Smooth muscle cell (in vitro differentiated cells): ENCODE data around the gene FGF5. TPM values are rescaled to one million over a fixed set of nuclear protein-coding genes. Genes with fewer than 3 reads are reported as not detected.
"Not testable (repeated sequence)": the region's sequence is repeated elsewhere in the genome, so short reads cannot be mapped to it uniquely, and the experiment has no call there.

ENCODE experiments used
- DNase-seq: peaks from one replicate; lab custom pipeline; 2025; ENCODE audit not compliant: unreplicated experiment; lab: John Stamatoyannopoulos, UW
- H2AFZ ChIP-seq: fragments of 200-600 bp; sonication (generic); 2 replicates; pipeline ENCODE4 v1.6.0; 2016; ENCODE audit warnings: antibody characterized with exemption, low read depth, mild to moderate bottlenecking
- H3F3A ChIP-seq: fragments of 200-600 bp; sonication (generic); 2 replicates; pipeline ENCODE4 v1.6.0; 2017; ENCODE audit warnings: antibody characterized with exemption, low read depth
- H3K27ac ChIP-seq: fragments of 200-600 bp; sonication (generic); 2 replicates; pipeline ENCODE4 v1.5.1; 2016; ENCODE audit warnings: low read depth, mild to moderate bottlenecking
- H3K27me3 ChIP-seq: fragments of 200-600 bp; sonication (generic); 2 replicates; pipeline ENCODE4 v1.6.1; 2016; ENCODE audit warnings: low read depth, mild to moderate bottlenecking
- H3K36me3 ChIP-seq: fragments of 200-600 bp; sonication (generic); 2 replicates; pipeline ENCODE4 v1.5.1; 2016; ENCODE audit warnings: low read depth
- H3K4me1 ChIP-seq: fragments of 200-600 bp; sonication (generic); 2 replicates; pipeline ENCODE4 v1.5.1; 2016; ENCODE audit warnings: low read depth
- H3K4me2 ChIP-seq: fragments of 200-600 bp; sonication (generic); 2 replicates; pipeline ENCODE4 v1.6.0; 2016; ENCODE audit warnings: mild to moderate bottlenecking
- H3K4me3 ChIP-seq: fragments of 200-600 bp; sonication (generic); 2 replicates; pipeline ENCODE4 v1.5.1; 2016; ENCODE audit warnings: mild to moderate bottlenecking
- H3K79me2 ChIP-seq: fragments of 200-600 bp; sonication (generic); 2 replicates; pipeline ENCODE4 v1.6.0; 2016; ENCODE audit warnings: low read depth, mild to moderate bottlenecking
- H3K9ac ChIP-seq: fragments of 200-600 bp; sonication (generic); 2 replicates; pipeline ENCODE4 v1.6.0; 2016; ENCODE audit warnings: low read depth
- H3K9me3 ChIP-seq: fragments of 200-600 bp; sonication (generic); replicated peaks from 2 replicates; pipeline ENCODE4 v1.5.1; 2016; ENCODE audit warnings: low read depth
- H4K20me1 ChIP-seq: fragments of 200-600 bp; sonication (generic); 2 replicates; pipeline ENCODE4 v1.6.0; 2016; ENCODE audit warnings: low read depth
- WGBS: methylation state at CpG from one replicate; pipeline ENCODE4 v1.1.7; 2016; ENCODE audit warnings: low lambda C conversion rate; 5-methylcytosine and 5-hydroxymethylcytosine counted together
- polyA plus RNA-seq: library from polyadenylated mRNA; unstranded; fragments of >200 nt; fragmentation: Nextera tagmentation; extraction: Ambion mirVana; gene quantifications from 2 replicates; pipeline ENCODE4 v1.2.1, GENCODE V29; 2016
- total RNA-seq: library from RNA; depleted of rRNA; stranded (reverse); fragments of >200 nt; gene quantifications from 2 replicates; pipeline ENCODE4 v1.2.3, GENCODE V29; 2014
- TF ChIP-seq, protein P1 (sequence below): fragments of 200-600 bp; sonication (generic); IDR thresholded peaks from 2 replicates; pipeline ENCODE4 v1.5.1; 2017; ENCODE audit warnings: borderline replicate concordance, mild to moderate bottlenecking, antibody characterized with exemption; ENCODE audit not compliant: insufficient read depth, poor library complexity, severe bottlenecking

The FGF5 gene
- total and polyA plus RNA-seq, 2 experiments from 2014 or later = not detected

DNA sequence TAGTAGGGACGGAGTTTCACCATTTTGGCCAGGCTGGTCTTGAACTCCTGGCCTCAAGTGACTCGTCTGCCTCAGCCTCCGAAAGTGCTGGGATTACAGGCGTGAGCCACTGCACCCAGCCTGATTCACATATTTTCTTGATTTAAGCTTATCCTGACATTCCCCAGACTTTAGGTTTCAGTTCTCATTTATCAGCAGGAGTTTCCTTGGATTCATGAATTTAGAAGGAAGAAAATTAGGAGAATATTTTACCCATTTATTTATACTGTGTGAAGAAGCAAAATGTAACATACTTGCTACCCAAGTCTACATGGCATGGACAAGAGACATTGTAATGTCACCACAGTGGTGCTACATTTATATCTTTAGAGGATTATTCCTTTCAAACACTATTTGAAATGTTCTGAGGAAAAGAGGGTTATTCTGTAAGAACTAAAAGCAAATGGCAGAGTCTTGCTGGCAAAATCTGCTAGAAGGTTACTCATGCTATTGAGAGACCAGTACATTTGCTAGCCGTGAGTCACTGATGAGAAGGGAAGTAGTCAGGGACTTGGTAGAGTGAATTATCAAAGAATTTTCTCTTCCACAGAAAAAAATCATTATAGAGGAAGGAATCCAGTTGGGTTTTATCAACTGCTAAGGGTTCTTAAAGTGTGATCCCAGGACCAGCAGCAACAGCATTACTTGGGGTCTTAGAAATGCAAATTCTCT, 43.0 kb downstream of the FGF5 start:
- Histone ChIP-seq H3F3A (peaks cover 6% of the 10 kb centered on the region), H3K4me2 (peak overlapping the region; percentile 25), H4K20me1 (no peaks in the 10 kb centered on the region), H3K4me1 (peaks cover 13% of the 10 kb centered on the region), H3K9me3 (no peaks in the 10 kb centered on the region), H3K9ac (no peak overlapping the region), H3K4me3 (no peak overlapping the region), H2AFZ (no peak overlapping the region), H3K27ac (peak overlapping the region; percentile 76), H3K79me2 (no peaks in the 10 kb centered on the region), H3K27me3 (peaks cover 5% of the 10 kb centered on the region), H3K36me3 (no peaks in the 10 kb centered on the region)
- DNase-seq = no peak
- TF ChIP-seq, protein P1, sequence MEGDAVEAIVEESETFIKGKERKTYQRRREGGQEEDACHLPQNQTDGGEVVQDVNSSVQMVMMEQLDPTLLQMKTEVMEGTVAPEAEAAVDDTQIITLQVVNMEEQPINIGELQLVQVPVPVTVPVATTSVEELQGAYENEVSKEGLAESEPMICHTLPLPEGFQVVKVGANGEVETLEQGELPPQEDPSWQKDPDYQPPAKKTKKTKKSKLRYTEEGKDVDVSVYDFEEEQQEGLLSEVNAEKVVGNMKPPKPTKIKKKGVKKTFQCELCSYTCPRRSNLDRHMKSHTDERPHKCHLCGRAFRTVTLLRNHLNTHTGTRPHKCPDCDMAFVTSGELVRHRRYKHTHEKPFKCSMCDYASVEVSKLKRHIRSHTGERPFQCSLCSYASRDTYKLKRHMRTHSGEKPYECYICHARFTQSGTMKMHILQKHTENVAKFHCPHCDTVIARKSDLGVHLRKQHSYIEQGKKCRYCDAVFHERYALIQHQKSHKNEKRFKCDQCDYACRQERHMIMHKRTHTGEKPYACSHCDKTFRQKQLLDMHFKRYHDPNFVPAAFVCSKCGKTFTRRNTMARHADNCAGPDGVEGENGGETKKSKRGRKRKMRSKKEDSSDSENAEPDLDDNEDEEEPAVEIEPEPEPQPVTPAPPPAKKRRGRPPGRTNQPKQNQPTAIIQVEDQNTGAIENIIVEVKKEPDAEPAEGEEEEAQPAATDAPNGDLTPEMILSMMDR = no peak
- WGBS = 43% methylated on average over 5 of the region's 5 CpGs

DNA sequence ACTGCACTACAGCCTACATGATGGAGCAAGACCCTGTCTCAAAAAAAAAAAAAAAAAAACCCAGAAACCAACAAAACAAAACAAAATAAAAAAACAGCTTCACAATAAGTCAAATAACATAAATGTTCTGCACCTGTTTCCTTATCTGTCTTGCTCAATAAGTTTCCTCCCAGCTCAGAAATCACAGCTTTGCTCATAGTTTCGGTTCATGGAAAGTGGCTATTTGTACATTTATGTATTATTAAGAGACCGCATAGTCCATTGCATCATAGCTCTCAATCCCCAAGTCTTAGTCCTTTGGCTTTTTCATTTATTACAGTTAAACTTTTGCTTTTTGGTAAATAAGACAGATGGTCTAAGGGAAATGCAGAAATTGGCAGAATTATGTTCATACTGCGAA, 44.7 kb downstream of the FGF5 start:
- Histone ChIP-seq H3K4me1 (peaks cover 13% of the 10 kb centered on the region), H3K27me3 (peaks cover 20% of the 10 kb centered on the region), H3K79me2 (no peaks in the 10 kb centered on the region), H3K27ac (no peak overlapping the region), H3K9ac (no peak overlapping the region), H3F3A (peaks cover 6% of the 10 kb centered on the region), H3K36me3 (no peaks in the 10 kb centered on the region), H3K4me2 (no peak overlapping the region), H3K9me3 (no peaks in the 10 kb centered on the region), H2AFZ (no peak overlapping the region), H3K4me3 (no peak overlapping the region), H4K20me1 (no peaks in the 10 kb centered on the region)
- TF ChIP-seq, protein P1 = no peak
- no peak for DNase-seq
- WGBS = 93% methylated on average over 3 of the region's 3 CpGs

DNA sequence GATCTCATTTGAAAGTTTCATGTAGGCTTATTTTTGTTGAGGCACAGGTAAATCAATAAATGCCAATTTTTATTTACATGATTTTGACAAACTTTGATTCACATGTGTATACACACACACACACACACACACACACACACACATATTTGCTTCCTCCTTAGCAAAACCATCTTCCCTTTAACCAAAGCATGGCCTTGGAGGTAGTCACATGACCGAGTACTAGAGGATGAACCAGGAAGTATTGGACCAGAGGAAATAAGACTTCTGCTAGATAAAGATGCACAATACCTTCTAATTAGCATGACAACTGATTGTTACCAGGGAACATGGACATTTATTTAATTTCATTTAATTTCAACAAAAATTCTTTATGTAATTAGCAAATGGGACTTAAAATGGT, 45.7 kb downstream of the FGF5 start:
- Histone ChIP-seq H3K27me3 (peaks cover 30% of the 10 kb centered on the region), H4K20me1 (no peaks in the 10 kb centered on the region), H3K79me2 (no peaks in the 10 kb centered on the region), H3K36me3 (no peaks in the 10 kb centered on the region), H2AFZ (no peak overlapping the region), H3K4me3 (no peak overlapping the region), H3K4me1 (peaks cover 13% of the 10 kb centered on the region), H3K9me3 (no peaks in the 10 kb centered on the region), H3K4me2 (no peak overlapping the region), H3F3A (peaks cover 6% of the 10 kb centered on the region), H3K27ac (no peak overlapping the region), H3K9ac (no peak overlapping the region)
- no peak for DNase-seq
- 97% methylated on average over 1 of the region's 1 CpG for WGBS
- TF ChIP-seq, protein P1 = no peak

DNA sequence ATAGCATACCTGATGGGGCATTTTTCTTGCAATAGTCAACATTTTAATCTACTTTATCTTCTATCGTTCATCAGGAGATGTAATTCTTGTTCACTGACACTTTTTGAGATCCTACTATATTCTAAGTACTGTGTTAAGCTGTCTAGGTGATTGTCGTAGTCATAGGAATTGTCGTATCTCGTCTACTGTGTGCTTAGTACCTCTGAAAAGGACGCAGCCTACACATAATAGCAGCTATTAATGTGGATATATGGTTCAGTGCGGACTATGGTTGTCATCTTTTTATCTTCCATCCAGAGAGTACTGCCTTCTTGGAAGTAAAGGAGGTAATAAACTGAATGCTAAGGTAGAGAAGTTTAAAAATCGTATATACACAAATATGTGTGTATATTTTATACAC, 47.2 kb downstream of the FGF5 start:
- TF ChIP-seq, protein P1 = no peak
- H3K4me2 ChIP-seq = no peak overlapping the region
- no peak for DNase-seq
- H3F3A ChIP-seq = no peaks in the 10 kb centered on the region
- H3K36me3 ChIP-seq = no peaks in the 10 kb centered on the region
- H4K20me1 ChIP-seq = no peaks in the 10 kb centered on the region
- no peak overlapping the region for H2AFZ ChIP-seq
- no peak overlapping the region for H3K27ac ChIP-seq
- no peak overlapping the region for H3K9ac ChIP-seq
- H3K27me3 ChIP-seq = peaks cover 45% of the 10 kb centered on the region
- H3K4me1 ChIP-seq = peaks cover 2% of the 10 kb centered on the region
- H3K9me3 ChIP-seq = no peaks in the 10 kb centered on the region
- no peaks in the 10 kb centered on the region for H3K79me2 ChIP-seq
- H3K4me3 ChIP-seq = no peak overlapping the region
- 70% methylated on average over 7 of the region's 7 CpGs for WGBS

DNA sequence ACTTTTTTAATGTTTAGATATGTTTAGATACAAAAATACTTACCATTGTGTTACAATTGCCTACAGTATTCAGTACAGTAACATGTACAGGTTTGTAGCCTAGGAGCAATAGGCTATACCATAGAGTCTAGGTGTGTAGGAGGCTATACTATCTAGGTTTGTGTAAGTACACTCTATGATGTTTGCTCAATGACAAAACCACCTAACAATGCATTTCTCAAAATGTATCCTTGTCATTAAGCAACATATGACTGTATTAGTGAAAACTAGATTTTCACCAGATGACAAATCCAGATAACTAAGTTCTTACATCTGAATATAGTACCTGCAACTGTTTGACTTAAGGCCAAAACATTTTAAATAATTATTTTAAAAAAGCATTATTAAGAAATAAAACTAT, 49.4 kb downstream of the FGF5 start:
- not testable (repeated sequence) for H3K27ac ChIP-seq, H3F3A ChIP-seq, H3K4me1 ChIP-seq, H3K4me3 ChIP-seq, H4K20me1 ChIP-seq, H3K79me2 ChIP-seq, H3K36me3 ChIP-seq, DNase-seq, H3K9ac ChIP-seq, H2AFZ ChIP-seq, H3K9me3 ChIP-seq, H3K4me2 ChIP-seq
- H3K27me3 ChIP-seq = peaks cover 46% of the 10 kb centered on the region
